ENCODE results near the gene GLG1.

DNA sequence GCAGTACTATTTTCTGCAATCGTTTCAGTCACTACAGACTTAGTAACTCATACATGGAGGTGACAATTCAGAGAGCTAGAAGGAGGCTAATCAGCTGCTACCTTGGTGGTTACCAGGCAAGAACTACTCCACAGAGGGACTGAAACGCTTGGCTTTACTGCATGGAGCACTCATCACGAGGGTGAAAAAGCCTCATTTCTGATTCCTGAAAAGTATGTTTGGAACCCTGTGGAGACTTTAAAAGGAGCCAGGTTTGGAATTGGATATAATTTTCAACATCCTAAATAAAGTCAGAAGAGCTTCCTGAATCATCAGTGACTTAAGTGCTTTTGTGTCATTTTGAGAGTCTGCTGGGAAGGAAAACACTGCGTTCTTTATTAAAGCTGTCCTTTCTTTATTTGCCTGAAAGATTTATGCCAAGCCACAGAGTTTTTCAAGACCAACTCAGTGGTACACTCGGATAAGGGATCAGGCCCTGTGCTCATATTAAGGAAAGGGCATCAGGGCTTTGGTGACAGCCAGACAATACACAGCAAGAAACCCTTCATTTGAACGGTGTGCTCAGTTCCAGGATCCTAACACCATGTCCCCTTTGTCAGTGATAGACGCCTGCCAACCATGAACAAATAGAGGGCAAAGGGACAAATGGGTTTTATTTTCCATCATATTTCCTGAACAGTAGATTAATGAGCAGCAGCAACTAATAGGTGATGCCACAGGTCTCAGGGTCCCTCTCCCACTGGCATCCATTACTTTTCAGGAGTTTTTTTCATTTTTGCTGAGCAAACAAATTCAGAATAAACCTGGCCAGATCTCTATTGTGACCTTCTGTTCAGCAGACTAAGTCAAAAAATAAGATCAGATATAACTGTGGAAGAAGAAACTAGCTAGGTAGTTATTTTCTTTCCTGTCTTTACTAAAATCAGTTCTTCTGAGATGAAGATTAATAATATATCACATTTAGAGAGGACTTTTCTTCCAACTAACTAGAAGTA is 105.1 kb downstream of the GLG1 start:
- no peak for TF ChIP-seq BACH2 (CRISPR knock-in tag; IDR thresholded peaks at IDR 0.05; ENCODE audit: borderline replicate concordance)
- TF ChIP-seq, protein P1, sequence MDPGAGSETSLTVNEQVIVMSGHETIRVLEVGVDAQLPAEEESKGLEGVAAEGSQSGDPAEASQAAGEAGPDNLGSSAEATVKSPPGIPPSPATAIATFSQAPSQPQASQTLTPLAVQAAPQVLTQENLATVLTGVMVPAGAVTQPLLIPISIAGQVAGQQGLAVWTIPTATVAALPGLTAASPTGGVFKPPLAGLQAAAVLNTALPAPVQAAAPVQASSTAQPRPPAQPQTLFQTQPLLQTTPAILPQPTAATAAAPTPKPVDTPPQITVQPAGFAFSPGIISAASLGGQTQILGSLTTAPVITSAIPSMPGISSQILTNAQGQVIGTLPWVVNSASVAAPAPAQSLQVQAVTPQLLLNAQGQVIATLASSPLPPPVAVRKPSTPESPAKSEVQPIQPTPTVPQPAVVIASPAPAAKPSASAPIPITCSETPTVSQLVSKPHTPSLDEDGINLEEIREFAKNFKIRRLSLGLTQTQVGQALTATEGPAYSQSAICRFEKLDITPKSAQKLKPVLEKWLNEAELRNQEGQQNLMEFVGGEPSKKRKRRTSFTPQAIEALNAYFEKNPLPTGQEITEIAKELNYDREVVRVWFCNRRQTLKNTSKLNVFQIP (CRISPR knock-in tag; IDR thresholded peaks at IDR 0.05; ENCODE audit: borderline replicate concordance, low read depth), result no peak
- TF ChIP-seq ZNF70 (CRISPR knock-in tag; IDR thresholded peaks at IDR 0.05), result no peak
- TF ChIP-seq ARNTL (CRISPR knock-in tag; IDR thresholded peaks at IDR 0.05; ENCODE audit: borderline replicate concordance, low read depth), result no peak
- no peak for TF ChIP-seq RARB (CRISPR knock-in tag; IDR thresholded peaks at IDR 0.05)
- TF ChIP-seq, protein P2, sequence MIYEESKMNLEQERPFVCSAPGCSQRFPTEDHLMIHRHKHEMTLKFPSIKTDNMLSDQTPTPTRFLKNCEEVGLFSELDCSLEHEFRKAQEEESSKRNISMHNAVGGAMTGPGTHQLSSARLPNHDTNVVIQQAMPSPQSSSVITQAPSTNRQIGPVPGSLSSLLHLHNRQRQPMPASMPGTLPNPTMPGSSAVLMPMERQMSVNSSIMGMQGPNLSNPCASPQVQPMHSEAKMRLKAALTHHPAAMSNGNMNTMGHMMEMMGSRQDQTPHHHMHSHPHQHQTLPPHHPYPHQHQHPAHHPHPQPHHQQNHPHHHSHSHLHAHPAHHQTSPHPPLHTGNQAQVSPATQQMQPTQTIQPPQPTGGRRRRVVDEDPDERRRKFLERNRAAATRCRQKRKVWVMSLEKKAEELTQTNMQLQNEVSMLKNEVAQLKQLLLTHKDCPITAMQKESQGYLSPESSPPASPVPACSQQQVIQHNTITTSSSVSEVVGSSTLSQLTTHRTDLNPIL (CRISPR knock-in tag; IDR thresholded peaks at IDR 0.05; ENCODE audit: low read depth), result no peak
- TF ChIP-seq ZFP30 (CRISPR knock-in tag; IDR thresholded peaks at IDR 0.05), result no peak
- TF ChIP-seq TOX (CRISPR knock-in tag; IDR thresholded peaks at IDR 0.05; ENCODE audit: borderline replicate concordance), result no peak
- TF ChIP-seq, protein P3, sequence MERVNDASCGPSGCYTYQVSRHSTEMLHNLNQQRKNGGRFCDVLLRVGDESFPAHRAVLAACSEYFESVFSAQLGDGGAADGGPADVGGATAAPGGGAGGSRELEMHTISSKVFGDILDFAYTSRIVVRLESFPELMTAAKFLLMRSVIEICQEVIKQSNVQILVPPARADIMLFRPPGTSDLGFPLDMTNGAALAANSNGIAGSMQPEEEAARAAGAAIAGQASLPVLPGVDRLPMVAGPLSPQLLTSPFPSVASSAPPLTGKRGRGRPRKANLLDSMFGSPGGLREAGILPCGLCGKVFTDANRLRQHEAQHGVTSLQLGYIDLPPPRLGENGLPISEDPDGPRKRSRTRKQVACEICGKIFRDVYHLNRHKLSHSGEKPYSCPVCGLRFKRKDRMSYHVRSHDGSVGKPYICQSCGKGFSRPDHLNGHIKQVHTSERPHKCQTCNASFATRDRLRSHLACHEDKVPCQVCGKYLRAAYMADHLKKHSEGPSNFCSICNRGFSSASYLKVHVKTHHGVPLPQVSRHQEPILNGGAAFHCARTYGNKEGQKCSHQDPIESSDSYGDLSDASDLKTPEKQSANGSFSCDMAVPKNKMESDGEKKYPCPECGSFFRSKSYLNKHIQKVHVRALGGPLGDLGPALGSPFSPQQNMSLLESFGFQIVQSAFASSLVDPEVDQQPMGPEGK (CRISPR knock-in tag; IDR thresholded peaks at IDR 0.05; ENCODE audit: borderline replicate concordance), result no peak

Data from SK-N-SH treated with all-trans-retinoic acid at 6 μM for 48 hours (cell line).